PC-9 (cell line): ENCODE results near the gene GALNT2. TPM values are rescaled to one million over a fixed set of nuclear protein-coding genes. Genes with fewer than 3 reads are reported as not detected.

Experiments used
- BruUV-seq: library from RNA; stranded (reverse); fragments of 400-500 nt; replicated peaks from 2 replicates; lab custom pipeline; 2021; lab: Mats Ljungman, UMichigan
- CTCF ChIA-PET: fragments of 300-600 bp; sonication (Branson Sonifier 250); formaldehyde crosslinking; loops from one replicate; lab custom pipeline; 2022; ENCODE audit warnings: antibody characterized with exemption; lab: Charles Lee
- POLR2A ChIA-PET: fragments of 300-600 bp; sonication (Branson Sonifier 250); formaldehyde crosslinking; loops from one replicate; lab custom pipeline; 2022; ENCODE audit warnings: antibody characterized with exemption; ENCODE audit not compliant: unreplicated experiment; lab: Charles Lee
- DNase-seq, 2 experiments: peaks; one replicate each; pipeline versions ENCODE4 v3.0.0 to v3.0.0-alpha.2; 2015 to 2022; ENCODE audit warnings: mixed read lengths in 1 of 2
- H2AFZ ChIP-seq: fragments of 200-600 bp; sonication (generic); 2 replicates; pipeline ENCODE4 v1.8.1; 2017; ENCODE audit warnings: antibody characterized with exemption
- H3F3A ChIP-seq: fragments of 200-600 bp; sonication (generic); 2 replicates; pipeline ENCODE4 v1.8.1; 2017; ENCODE audit warnings: antibody characterized with exemption, mild to moderate bottlenecking, low read depth; ENCODE audit not compliant: insufficient read depth
- H3K27ac ChIP-seq: fragments of 200-600 bp; sonication (generic); 2 replicates; pipeline ENCODE4 v1.6.1; 2016; ENCODE audit warnings: mixed run types
- H3K27me3 ChIP-seq: fragments of 200-600 bp; sonication (generic); 2 replicates; pipeline ENCODE4 v1.6.1; 2016; ENCODE audit warnings: low read depth, mixed run types; ENCODE audit not compliant: insufficient read depth
- H3K36me3 ChIP-seq: fragments of 200-600 bp; sonication (generic); 2 replicates; pipeline ENCODE4 v1.6.1; 2016; ENCODE audit warnings: low read depth, mixed run types
- H3K4me1 ChIP-seq: fragments of 200-600 bp; sonication (generic); replicated peaks from 2 replicates; pipeline ENCODE4 v1.6.1; 2016; ENCODE audit warnings: mixed run types; ENCODE audit not compliant: insufficient read depth
- H3K4me2 ChIP-seq: fragments of 200-600 bp; sonication (generic); 2 replicates; pipeline ENCODE4 v1.6.1; 2017; ENCODE audit warnings: mixed run types
- H3K4me3 ChIP-seq: fragments of 200-600 bp; sonication (generic); 2 replicates; pipeline ENCODE4 v1.6.1; 2016; ENCODE audit warnings: mixed run types
- H3K79me2 ChIP-seq: fragments of 200-600 bp; sonication (generic); 2 replicates; pipeline ENCODE4 v1.6.1; 2017; ENCODE audit warnings: low read depth, mixed run types
- H3K9me2 ChIP-seq: fragments of 200-600 bp; sonication (generic); 2 replicates; pipeline ENCODE4 v1.8.1; 2017; ENCODE audit warnings: mild to moderate bottlenecking; ENCODE audit not compliant: insufficient read depth
- H3K9me3 ChIP-seq: fragments of 200-600 bp; sonication (generic); 2 replicates; pipeline ENCODE4 v1.8.1; 2016; ENCODE audit warnings: low read depth; ENCODE audit not compliant: insufficient read depth
- H4K20me1 ChIP-seq: fragments of 200-600 bp; sonication (generic); 2 replicates; pipeline ENCODE4 v1.8.1; 2017; ENCODE audit not compliant: insufficient read depth
- EZH2 ChIP-seq: fragments of 200-600 bp; sonication (generic); IDR thresholded peaks from 2 replicates; pipeline ENCODE4 v1.8.0; 2017; ENCODE audit warnings: antibody characterized with exemption, low read depth
- intact Hi-C: fragments of 100-400 bp; cut with micrococcal nuclease; formaldehyde crosslinking; loops from one replicate; pipeline ENCODE4 v1.10.0; 2022; ENCODE audit not compliant: unreplicated experiment
- total RNA-seq: library from RNA; stranded (reverse); gene quantifications from 2 replicates; pipeline ENCODE4 v1.2.3, GENCODE V29; 2021
- TF ChIP-seq, protein P1 (sequence below): fragments of 200-600 bp; sonication (generic); conservative IDR thresholded peaks from 2 replicates; pipeline ENCODE4 v1.6.1; 2017; ENCODE audit warnings: mixed run types, antibody characterized with exemption, mild to moderate bottlenecking, moderate library complexity

The GALNT2 gene
- total RNA-seq, 1 experiment from 2014 or later: 121 TPM

DNA sequence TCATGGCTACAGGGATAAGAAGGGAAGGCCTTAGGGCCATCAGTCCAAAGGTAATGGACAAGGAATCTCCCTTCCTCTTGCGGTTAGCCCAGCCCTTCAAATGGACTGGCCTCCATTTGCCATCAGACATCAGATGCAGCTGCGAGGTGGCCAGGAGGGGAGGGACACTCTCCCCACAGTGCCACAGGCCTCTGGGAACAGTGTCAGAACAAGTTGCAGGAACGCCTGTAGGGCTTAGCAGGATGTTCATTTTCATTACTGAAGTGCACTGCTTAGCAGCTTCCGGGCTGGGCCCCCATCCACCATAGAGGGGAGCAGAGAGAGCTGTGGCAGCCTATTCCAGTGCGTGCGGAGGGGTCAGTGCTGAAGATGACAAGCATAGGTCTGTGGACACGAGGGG, 127.5 kb downstream of the GALNT2 start:
- ChIA-PET CTCF (interaction anchor here (0.6 kb wide), 1 partner anchor 30 kb away, joined by 9 read pairs; no protein-coding TSS in a partner anchor), POLR2A (no interaction called here)
- H3K27ac ChIP-seq: no peak overlapping the region
- H3K79me2 ChIP-seq: no peaks in the 10 kb centered on the region
- no peak overlapping the region for H3K4me2 ChIP-seq
- no peak overlapping the region for H3K4me3 ChIP-seq
- H3K9me3 ChIP-seq: no peaks in the 10 kb centered on the region
- H4K20me1 ChIP-seq: peaks cover 10% of the 10 kb centered on the region; the same call in 1 of the 2 replicates
- H3K27me3 ChIP-seq: no peaks in the 10 kb centered on the region
- H3K4me1 ChIP-seq: no peaks in the 10 kb centered on the region
- no TSS peak for BruUV-seq
- H2AFZ ChIP-seq: no peak overlapping the region
- H3K9me2 ChIP-seq: no peaks in the 10 kb centered on the region
- no peaks in the 10 kb centered on the region for H3K36me3 ChIP-seq
- no peaks in the 10 kb centered on the region for H3F3A ChIP-seq
- DNase-seq: no peak
- TF ChIP-seq, protein P1, sequence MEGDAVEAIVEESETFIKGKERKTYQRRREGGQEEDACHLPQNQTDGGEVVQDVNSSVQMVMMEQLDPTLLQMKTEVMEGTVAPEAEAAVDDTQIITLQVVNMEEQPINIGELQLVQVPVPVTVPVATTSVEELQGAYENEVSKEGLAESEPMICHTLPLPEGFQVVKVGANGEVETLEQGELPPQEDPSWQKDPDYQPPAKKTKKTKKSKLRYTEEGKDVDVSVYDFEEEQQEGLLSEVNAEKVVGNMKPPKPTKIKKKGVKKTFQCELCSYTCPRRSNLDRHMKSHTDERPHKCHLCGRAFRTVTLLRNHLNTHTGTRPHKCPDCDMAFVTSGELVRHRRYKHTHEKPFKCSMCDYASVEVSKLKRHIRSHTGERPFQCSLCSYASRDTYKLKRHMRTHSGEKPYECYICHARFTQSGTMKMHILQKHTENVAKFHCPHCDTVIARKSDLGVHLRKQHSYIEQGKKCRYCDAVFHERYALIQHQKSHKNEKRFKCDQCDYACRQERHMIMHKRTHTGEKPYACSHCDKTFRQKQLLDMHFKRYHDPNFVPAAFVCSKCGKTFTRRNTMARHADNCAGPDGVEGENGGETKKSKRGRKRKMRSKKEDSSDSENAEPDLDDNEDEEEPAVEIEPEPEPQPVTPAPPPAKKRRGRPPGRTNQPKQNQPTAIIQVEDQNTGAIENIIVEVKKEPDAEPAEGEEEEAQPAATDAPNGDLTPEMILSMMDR: no peak
- TF ChIP-seq EZH2: no peak
- intact Hi-C loops: no loop called here

DNA sequence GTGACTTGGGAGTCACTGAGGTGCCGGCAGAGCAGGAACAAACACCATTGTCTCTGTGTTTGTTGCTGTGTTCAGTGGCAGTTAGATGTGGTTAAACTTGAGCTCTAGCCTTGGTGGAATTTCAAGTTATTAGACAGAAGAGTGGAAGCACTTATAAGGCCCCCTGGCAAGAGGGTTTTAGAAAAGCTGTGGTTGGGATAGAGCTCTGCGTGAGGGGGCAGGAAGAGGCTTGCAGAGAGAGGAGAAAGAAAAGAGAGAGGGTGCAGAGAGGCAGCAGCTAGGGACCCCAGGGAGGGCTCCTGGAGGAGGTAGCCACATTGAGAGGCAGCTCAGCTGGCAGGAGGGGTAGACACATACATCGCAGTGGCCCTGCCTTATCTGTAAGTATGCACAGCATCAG, 128.2 kb downstream of the GALNT2 start:
- H3K79me2 ChIP-seq: no peaks in the 10 kb centered on the region
- POLR2A ChIA-PET: no interaction called here

DNA sequence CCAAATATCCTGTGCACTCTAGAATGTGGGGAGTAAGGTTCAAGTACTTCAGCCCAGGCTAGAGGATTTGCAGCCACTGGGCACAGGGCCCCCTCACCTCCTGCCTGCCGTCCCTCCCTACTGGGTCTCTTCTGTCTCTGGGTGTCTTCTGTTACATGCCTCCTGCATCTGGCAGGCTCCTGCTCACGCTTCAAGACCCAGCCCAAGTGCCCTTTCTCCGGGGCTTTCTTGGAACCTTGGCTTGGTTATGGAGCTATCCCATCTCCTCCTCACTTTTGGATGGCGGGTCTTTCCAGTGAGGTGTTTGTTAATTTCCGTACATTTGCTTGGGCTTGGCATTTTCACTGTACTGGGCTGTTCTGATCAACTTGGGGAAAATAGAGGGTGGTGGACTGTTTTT, 129.0 kb downstream of the GALNT2 start:
- Histone ChIP-seq H3K27me3 (no peaks in the 10 kb centered on the region), H3K9me3 (no peaks in the 10 kb centered on the region), H3K4me2 (no peak overlapping the region), H3K4me1 (no peaks in the 10 kb centered on the region), H2AFZ (no peak overlapping the region), H4K20me1 (peaks cover 10% of the 10 kb centered on the region; the same call in 1 of the 2 replicates), H3K36me3 (no peaks in the 10 kb centered on the region), H3K27ac (no peak overlapping the region), H3K9me2 (no peaks in the 10 kb centered on the region), H3F3A (no peaks in the 10 kb centered on the region), H3K4me3 (no peak overlapping the region), H3K79me2 (no peaks in the 10 kb centered on the region)
- BruUV-seq: no TSS peak
- ChIA-PET CTCF (interaction anchor here (0.6 kb wide), 1 partner anchor 672 kb away, joined by 6 read pairs; no protein-coding TSS in a partner anchor), POLR2A (no interaction called here)
- intact Hi-C loops: no loop called here
- TF ChIP-seq, protein P1: no peak
- no peak for TF ChIP-seq EZH2
- DNase-seq: no peak

More for the DNA sequence above, 128.2 kb downstream of the GALNT2 start:
- H3K4me2 ChIP-seq: no peak overlapping the region
- intact Hi-C loops: no loop called here
- no peaks in the 10 kb centered on the region for H3K27me3 ChIP-seq
- BruUV-seq: no TSS peak
- H3K4me3 ChIP-seq: no peak overlapping the region
- H2AFZ ChIP-seq: no peak overlapping the region
- no peak for DNase-seq
- CTCF ChIA-PET: no interaction called here
- no peaks in the 10 kb centered on the region for H3K9me3 ChIP-seq
- TF ChIP-seq, protein P1: no peak
- no peak for TF ChIP-seq EZH2
- no peaks in the 10 kb centered on the region for H3K9me2 ChIP-seq
- no peaks in the 10 kb centered on the region for H3K36me3 ChIP-seq
- H3F3A ChIP-seq: no peaks in the 10 kb centered on the region
- no peaks in the 10 kb centered on the region for H3K4me1 ChIP-seq
- H4K20me1 ChIP-seq: peaks cover 10% of the 10 kb centered on the region; the same call in 1 of the 2 replicates
- H3K27ac ChIP-seq: no peak overlapping the region
